ENCODE data around the gene ZBTB47. TPM values are rescaled to one million over a fixed set of nuclear protein-coding genes. Genes with fewer than 3 reads are reported as not detected.
A peak's percentile ranks its signal among the peaks of the same experiment; 100 is the strongest.

ZBTB47 gene
- total and polyA plus RNA-seq, 2 donors (not counting 3 experiments of a cell fraction or from before 2014, with no cell fraction given) = 10.6 to 14.5 TPM

- no peak for TF ChIP-seq POLR2AphosphoS5 (IDR thresholded peaks at IDR 0.05; ENCODE audit: insufficient read depth, low read depth, low read length)
- peak; percentile 14 for TF ChIP-seq JUN (IDR thresholded peaks at IDR 0.05; ENCODE audit: borderline replicate concordance, insufficient read depth, insufficient read length, low read depth)
- Histone ChIP-seq H3K27me3 (ENCODE audit: control insufficient read depth in 2 of 2, insufficient read depth in 2 of 2, low read length in 2 of 2) (peaks cover 21 to 32% of the 10 kb centered on the region in 2 experiments), H3K9ac (replicated peaks; ENCODE audit: extremely low read depth, insufficient read depth, low read length) (no peak overlapping the region), H4K20me1 (replicated peaks; ENCODE audit: control insufficient read depth, extremely low read depth, insufficient read depth, low read length) (no peaks in the 10 kb centered on the region), H3K79me2 (ENCODE audit: control insufficient read depth, insufficient read depth, low read length) (no peaks in the 10 kb centered on the region), H3K9me3 (replicated peaks; ENCODE audit: control insufficient read depth, insufficient read depth, low read length) (no peaks in the 10 kb centered on the region), H3K36me3 (ENCODE audit: control insufficient read depth in 2 of 2, extremely low read depth in 1 of 2, insufficient read depth in 2 of 2, low read length in 2 of 2) (no peaks in the 10 kb centered on the region), H3K4me2 (ENCODE audit: insufficient read depth, low read length) (no peak overlapping the region), H3K27ac (ENCODE audit: insufficient read depth, low read depth, low read length) (no peak overlapping the region), H3K4me1 (ENCODE audit: control insufficient read depth, extremely low read depth, insufficient read depth, low read length) (no peaks in the 10 kb centered on the region), H2AFZ (ENCODE audit: low read depth, low read length) (no peak overlapping the region), H3K4me3 (replicated peaks in 1 of 3; ENCODE audit: insufficient read depth in 1 of 3, low read depth in 1 of 3, low read length in 3 of 3) (no peak overlapping the region), H3K9me1 (replicated peaks; ENCODE audit: control insufficient read depth, extremely low read depth, insufficient read depth, low read length) (no peaks in the 10 kb centered on the region)
- POLR2A ChIA-PET = interaction anchor here (0.7 kb wide), 1 partner anchor 89 kb away, joined by 9 read pairs; no protein-coding TSS in a partner anchor
- DNase-seq (ENCODE audit: low read depth, low spot score) = peak; percentile 59
- no TSS peak for BruUV-seq (replicated peaks)
- peak; percentile 85 for FAIRE-seq
- CTCF ChIA-PET = no interaction called here
- dilution Hi-C loops (cut with MboI; ENCODE audit: extremely low pct_ligation_motif_present, low sequenced_read_pairs) (no loop called here), intact Hi-C loops (cut with micrococcal nuclease) (loop anchor here (2.0 kb wide), 1 partner anchor 29 kb away; no protein-coding TSS in a partner anchor)
Measured at GRCh38 chr3:42683875-42684598, 30.5 kb downstream of the ZBTB47 start.

- POLR2A ChIA-PET = no interaction called here
- H3K27ac ChIP-seq (ENCODE audit: insufficient read depth, low read depth, low read length) = no peak overlapping the region
- H3K9ac ChIP-seq (replicated peaks; ENCODE audit: extremely low read depth, insufficient read depth, low read length) = no peak overlapping the region
- intact Hi-C loops (cut with micrococcal nuclease) = loop anchor here (2.0 kb wide), 1 partner anchor 30 kb away; no protein-coding TSS in a partner anchor
- TF ChIP-seq EZH2 (IDR thresholded peaks at IDR 0.05; ENCODE audit: borderline replicate concordance, low read depth, low read length, severe bottlenecking) = no peak
- no peak for TF ChIP-seq GATA2 (IDR thresholded peaks at IDR 0.05; ENCODE audit: insufficient read depth, insufficient read length, low read depth, low read length)
- TF ChIP-seq MYC (IDR thresholded peaks at IDR 0.05; ENCODE audit: low read depth, low read length) = no peak
- TF ChIP-seq FOS (IDR thresholded peaks at IDR 0.05; ENCODE audit: borderline replicate concordance, insufficient read depth, low read length) = no peak
- no peak for TF ChIP-seq JUN (IDR thresholded peaks at IDR 0.05; ENCODE audit: borderline replicate concordance, insufficient read depth, insufficient read length, low read depth)
- TF ChIP-seq POLR2AphosphoS5 (IDR thresholded peaks at IDR 0.05; ENCODE audit: insufficient read depth, low read depth, low read length) = no peak
- TF ChIP-seq, protein P1, sequence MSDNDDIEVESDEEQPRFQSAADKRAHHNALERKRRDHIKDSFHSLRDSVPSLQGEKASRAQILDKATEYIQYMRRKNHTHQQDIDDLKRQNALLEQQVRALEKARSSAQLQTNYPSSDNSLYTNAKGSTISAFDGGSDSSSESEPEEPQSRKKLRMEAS (IDR thresholded peaks at IDR 0.05; ENCODE audit: insufficient read depth, insufficient read length) = no peak
- no peak for TF ChIP-seq CTCF (IDR thresholded peaks at IDR 0.05; ENCODE audit: extremely low read depth in 1 of 2, insufficient read depth in 1 of 2, low read depth in 1 of 2, low read length in 2 of 2)
- TF ChIP-seq POLR2A (IDR thresholded peaks at IDR 0.05; ENCODE audit: low read depth, low read length) = no peak
- H3K4me3 ChIP-seq (replicated peaks in 1 of 3; ENCODE audit: insufficient read depth in 1 of 3, low read depth in 1 of 3, low read length in 3 of 3) = no peak overlapping the region
- no peak overlapping the region for H2AFZ ChIP-seq (ENCODE audit: low read depth, low read length)
- peaks cover 19 to 28% of the 10 kb centered on the region in 2 experiments for H3K27me3 ChIP-seq (ENCODE audit: control insufficient read depth in 2 of 2, insufficient read depth in 2 of 2, low read length in 2 of 2)
- no peaks in the 10 kb centered on the region for H3K79me2 ChIP-seq (ENCODE audit: control insufficient read depth, insufficient read depth, low read length)
- no peaks in the 10 kb centered on the region for H3K9me3 ChIP-seq (replicated peaks; ENCODE audit: control insufficient read depth, insufficient read depth, low read length)
- no peaks in the 10 kb centered on the region for H3K36me3 ChIP-seq (ENCODE audit: control insufficient read depth in 2 of 2, extremely low read depth in 1 of 2, insufficient read depth in 2 of 2, low read length in 2 of 2)
- no TSS peak for BruUV-seq (replicated peaks)
- no peaks in the 10 kb centered on the region for H3K9me1 ChIP-seq (replicated peaks; ENCODE audit: control insufficient read depth, extremely low read depth, insufficient read depth, low read length)
- no peaks in the 10 kb centered on the region for H4K20me1 ChIP-seq (replicated peaks; ENCODE audit: control insufficient read depth, extremely low read depth, insufficient read depth, low read length)
- dilution Hi-C loops (cut with MboI; ENCODE audit: extremely low pct_ligation_motif_present, low sequenced_read_pairs) = no loop called here
- CTCF ChIA-PET = no interaction called here
- FAIRE-seq (no peak), DNase-seq (ENCODE audit: low read depth, low spot score) (no peak)
- H3K4me2 ChIP-seq (ENCODE audit: insufficient read depth, low read length) = no peak overlapping the region
- H3K4me1 ChIP-seq (ENCODE audit: control insufficient read depth, extremely low read depth, insufficient read depth, low read length) = no peaks in the 10 kb centered on the region
Measured at GRCh38 chr3:42684632-42685362, 31.3 kb downstream of the ZBTB47 start.
